Activated CD4-positive, alpha-beta T cell treated with anti-CD3 and anti-CD28 coated beads, Interleukin-2, amount 10 ng/mL, durations not matched to agents 24 days and 14 days (primary cell): ENCODE results near the gene CUL2. TPM values are rescaled to one million over a fixed set of nuclear protein-coding genes. Genes with fewer than 3 reads are reported as not detected.

ENCODE experiments used
- DNase-seq: peaks from one replicate; pipeline ENCODE4 v3.0.0; 2022
- H3K27ac Mint-ChIP-seq: one replicate; pipeline ENCODE4 v1.8.0; 2022; ENCODE audit warnings: mild to moderate bottlenecking, mixed read lengths
- H3K27me3 Mint-ChIP-seq: one replicate; pipeline ENCODE4 v1.8.0; 2022; ENCODE audit warnings: mixed read lengths
- H3K36me3 Mint-ChIP-seq: one replicate; pipeline ENCODE4 v1.8.0; 2022; ENCODE audit warnings: low read depth, mild to moderate bottlenecking, mixed read lengths
- H3K4me1 Mint-ChIP-seq: one replicate; pipeline ENCODE4 v1.8.0; 2021; ENCODE audit warnings: mixed read lengths
- H3K4me3 Mint-ChIP-seq: one replicate; pipeline ENCODE4 v1.8.0; 2022; ENCODE audit warnings: mild to moderate bottlenecking, moderate library complexity, mixed read lengths
- H3K9me3 Mint-ChIP-seq: one replicate; pipeline ENCODE4 v1.8.0; 2021; ENCODE audit warnings: mixed read lengths
- intact Hi-C: fragments of 100-400 bp; cut with micrococcal nuclease; formaldehyde crosslinking; loops from one replicate; pipeline ENCODE4 v1.15.1; 2023
- total RNA-seq: library from RNA; stranded (reverse); gene quantifications from 2 replicates; pipeline ENCODE4 v1.2.3, GENCODE V29; 2022

Gene CUL2
- total RNA-seq, 1 donor from 2014 or later = 50.4 TPM

DNA sequence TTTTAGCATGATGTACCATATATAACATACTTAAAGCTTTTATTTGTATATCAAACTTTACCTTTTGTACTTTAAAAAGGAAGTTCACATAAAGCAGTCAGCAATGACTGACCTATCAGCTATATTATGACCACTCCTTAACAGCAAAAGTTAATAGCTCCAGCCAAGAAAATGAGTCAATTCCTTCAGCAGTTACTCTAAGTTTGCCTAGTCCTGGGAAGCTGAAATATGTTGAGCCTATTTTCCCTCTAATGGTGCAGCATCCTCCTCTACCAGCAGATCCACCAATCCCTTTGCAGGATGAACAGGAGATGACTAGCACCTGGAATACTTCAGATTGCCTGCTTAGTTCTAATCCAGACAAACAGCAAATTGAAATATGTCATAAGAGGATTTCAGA, 64.2 kb downstream of the CUL2 start:
- H3K27me3 Mint-ChIP-seq = no peaks in the 10 kb centered on the region
- no peaks in the 10 kb centered on the region for H3K4me1 Mint-ChIP-seq
- intact Hi-C loops = no loop called here
- no peak for DNase-seq
- H3K4me3 Mint-ChIP-seq = no peak overlapping the region
- no peak overlapping the region for H3K27ac Mint-ChIP-seq
- no peaks in the 10 kb centered on the region for H3K9me3 Mint-ChIP-seq
- H3K36me3 Mint-ChIP-seq = peaks cover 46% of the 10 kb centered on the region

DNA sequence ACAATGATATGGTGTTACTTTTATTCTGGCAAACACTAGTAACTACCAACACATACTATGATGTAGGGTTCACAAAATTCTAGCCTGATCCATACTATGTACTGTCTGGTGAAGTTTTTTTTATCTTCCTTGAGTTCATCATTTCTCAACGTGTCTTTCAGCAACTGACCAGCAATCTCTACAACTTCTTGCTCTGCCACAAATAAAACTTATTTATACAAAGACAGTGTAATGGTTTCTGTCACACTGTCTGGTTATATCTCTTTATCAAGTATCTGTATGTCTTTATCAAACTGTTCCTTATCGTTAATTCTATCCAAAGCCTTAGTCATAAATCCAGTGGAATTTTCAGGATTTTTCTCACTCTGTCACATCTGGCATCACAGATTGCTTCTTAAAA, 69.7 kb downstream of the CUL2 start:
- intact Hi-C loops = no loop called here
- H3K27me3 Mint-ChIP-seq = no peaks in the 10 kb centered on the region
- peaks cover 39% of the 10 kb centered on the region for H3K36me3 Mint-ChIP-seq
- no peak overlapping the region for H3K27ac Mint-ChIP-seq
- no peak for DNase-seq
- no peak overlapping the region for H3K4me3 Mint-ChIP-seq
- H3K4me1 Mint-ChIP-seq = peaks cover 12% of the 10 kb centered on the region
- H3K9me3 Mint-ChIP-seq = no peaks in the 10 kb centered on the region

DNA sequence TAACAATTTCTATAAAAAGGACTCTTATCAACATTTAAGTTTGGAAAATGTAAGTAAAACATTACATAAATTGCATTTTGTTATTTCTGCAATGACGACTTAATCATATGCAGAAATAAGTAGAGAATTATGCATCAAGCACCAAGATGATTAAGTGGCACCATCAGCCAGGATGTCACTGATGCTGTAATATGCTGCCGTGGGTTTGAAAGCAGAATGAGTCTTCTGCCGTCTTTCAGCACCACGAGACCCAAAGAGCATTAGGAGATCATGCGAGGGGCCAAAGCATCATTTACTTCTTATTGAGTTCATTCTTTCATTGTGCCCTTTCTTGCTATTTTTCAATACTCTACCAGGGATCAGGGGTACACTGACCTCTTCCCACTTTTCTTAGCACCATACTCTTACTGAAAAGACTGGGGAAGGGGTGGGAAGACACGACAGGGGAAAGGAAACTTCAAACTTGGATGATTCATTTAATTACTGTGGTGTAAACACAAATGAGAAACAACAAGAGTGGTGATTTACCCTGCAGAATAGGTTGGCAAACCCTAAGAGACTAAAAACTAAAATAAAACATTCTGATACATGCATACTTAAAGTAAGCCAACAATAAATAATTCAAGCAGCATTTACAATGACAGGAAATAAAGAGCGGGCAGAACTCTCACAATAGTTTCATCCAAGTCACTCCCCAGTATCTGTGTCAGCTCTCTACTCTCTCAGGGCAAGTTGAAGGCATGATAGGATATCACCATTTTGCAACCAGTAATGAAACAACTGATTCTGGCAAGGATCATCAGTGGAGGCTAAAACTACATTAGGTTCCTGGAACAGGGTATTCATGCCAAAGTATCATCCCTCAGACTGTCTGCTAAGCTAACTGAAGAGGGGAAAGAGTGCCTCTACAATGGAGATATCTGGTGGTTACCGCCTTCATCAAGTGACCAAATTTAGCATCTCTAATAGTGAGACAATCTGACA, 70.8 kb downstream of the CUL2 start:
- intact Hi-C loops = loop anchor here (2.0 kb wide), 1 partner anchor 25 kb away; no protein-coding TSS in a partner anchor
- Mint-ChIP-seq H3K36me3 (peaks cover 32% of the 10 kb centered on the region), H3K27ac (peak overlapping the region; percentile 67), H3K27me3 (no peaks in the 10 kb centered on the region), H3K4me3 (no peak overlapping the region), H3K4me1 (peaks cover 12% of the 10 kb centered on the region), H3K9me3 (no peaks in the 10 kb centered on the region)
- DNase-seq = no peak

DNA sequence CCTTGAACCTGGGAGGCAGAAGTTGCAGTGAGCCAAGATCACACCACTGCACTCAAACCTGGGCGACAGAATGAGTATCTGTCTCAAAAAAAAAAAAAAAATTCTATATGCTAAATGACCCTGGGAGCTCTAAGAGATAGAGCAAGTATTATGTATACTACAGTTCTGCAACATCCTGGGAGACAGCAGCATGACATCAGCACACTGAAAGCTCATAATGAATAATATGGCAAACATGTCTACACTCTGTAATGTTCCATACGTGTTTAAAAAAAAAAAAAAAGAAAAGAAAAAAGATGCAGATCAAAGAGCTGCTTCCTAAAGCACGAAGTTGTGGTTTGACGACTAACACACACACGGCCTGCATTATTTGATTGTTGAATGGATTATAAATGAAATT, 72.5 kb downstream of the CUL2 start:
- no peaks in the 10 kb centered on the region for H3K9me3 Mint-ChIP-seq
- DNase-seq = no peak
- H3K4me1 Mint-ChIP-seq = peaks cover 12% of the 10 kb centered on the region
- H3K4me3 Mint-ChIP-seq = no peak overlapping the region
- peak overlapping the region; percentile 62 for H3K27ac Mint-ChIP-seq
- H3K36me3 Mint-ChIP-seq = peaks cover 32% of the 10 kb centered on the region
- intact Hi-C loops = loop anchor here (2.0 kb wide), 1 partner anchor 23 kb away; no protein-coding TSS in a partner anchor
- no peaks in the 10 kb centered on the region for H3K27me3 Mint-ChIP-seq

DNA sequence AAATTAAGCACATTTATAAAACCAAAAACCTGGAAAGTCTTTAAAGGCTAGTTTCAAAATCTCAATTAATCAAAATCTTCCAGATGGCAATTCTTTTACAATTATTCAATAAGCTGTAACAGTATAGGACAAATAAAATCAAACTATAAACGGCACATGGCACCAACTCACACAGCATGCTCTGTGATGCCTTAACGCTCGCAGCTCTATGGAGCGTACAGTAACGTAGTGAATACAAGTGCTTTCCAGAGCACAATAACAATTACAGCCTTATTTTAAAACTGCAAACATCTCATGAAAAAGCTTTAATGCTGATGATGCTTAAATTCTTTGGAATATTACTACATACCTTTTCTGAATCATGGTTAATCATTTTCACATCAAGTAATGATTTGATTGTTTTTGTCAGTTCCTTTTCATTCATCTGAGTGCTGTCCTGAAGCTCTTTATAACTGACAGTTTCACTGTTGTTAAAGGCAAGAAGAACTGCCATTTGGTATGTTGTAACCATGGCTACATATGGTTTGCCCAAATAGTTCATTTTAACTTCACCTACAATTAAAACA, 74.2 kb downstream of the CUL2 start:
- H3K4me3 Mint-ChIP-seq = no peak overlapping the region
- intact Hi-C loops = no loop called here

DNA sequence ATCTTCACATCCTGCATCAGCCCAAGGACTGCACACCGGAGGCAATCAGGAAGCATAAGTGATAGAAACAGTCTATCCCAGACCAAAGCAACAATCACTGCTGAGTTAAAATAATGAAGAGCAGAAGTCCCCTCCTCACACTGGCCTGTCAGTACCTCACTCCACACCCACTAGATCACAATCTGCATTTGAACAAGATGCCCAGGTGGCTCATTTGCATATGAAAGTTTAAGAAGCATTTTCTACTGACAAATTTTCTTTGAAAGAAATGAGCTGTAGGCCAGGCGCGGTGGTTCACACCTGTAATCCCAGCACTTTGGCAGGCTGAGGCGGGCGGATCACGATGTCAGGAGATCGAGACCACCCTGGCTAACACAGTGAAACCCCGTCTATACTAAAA, 77.4 kb downstream of the CUL2 start:
- Mint-ChIP-seq H3K27me3 (no peaks in the 10 kb centered on the region), H3K36me3 (peaks cover 37% of the 10 kb centered on the region), H3K4me3 (no peak overlapping the region), H3K27ac (peak overlapping the region; percentile 6), H3K4me1 (peaks cover 8% of the 10 kb centered on the region), H3K9me3 (no peaks in the 10 kb centered on the region)
- peak; percentile 44 for DNase-seq
- intact Hi-C loops = no loop called here

More for the DNA sequence above, 74.2 kb downstream of the CUL2 start:
- DNase-seq = no peak
- Mint-ChIP-seq H3K27me3 (no peaks in the 10 kb centered on the region), H3K27ac (no peak overlapping the region), H3K9me3 (no peaks in the 10 kb centered on the region), H3K36me3 (peaks cover 34% of the 10 kb centered on the region), H3K4me1 (peaks cover 18% of the 10 kb centered on the region)

DNA sequence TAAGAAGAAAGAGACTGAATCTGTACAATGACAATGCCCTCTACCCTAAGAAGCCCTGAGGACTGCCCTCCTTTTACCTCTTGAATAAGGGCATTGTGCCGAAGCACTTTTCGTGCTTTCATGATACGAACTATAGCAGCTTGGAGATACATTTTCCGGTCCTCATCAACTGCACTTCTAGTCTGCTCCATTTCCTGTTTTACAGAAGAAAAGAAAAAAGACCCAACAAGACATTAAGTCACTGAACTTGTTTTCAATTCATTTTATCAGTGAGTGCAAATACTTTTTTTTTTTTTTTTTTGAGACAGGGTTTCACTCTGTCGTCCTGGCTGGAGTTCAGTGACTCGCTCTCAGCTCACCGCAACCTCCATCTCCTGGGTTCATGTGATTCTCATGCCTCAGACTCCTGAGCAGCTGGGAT, 78.4 kb downstream of the CUL2 start:
- Mint-ChIP-seq H3K4me1 (peaks cover 6% of the 10 kb centered on the region), H3K27ac (peak overlapping the region; percentile 45), H3K36me3 (peaks cover 36% of the 10 kb centered on the region), H3K9me3 (no peaks in the 10 kb centered on the region), H3K27me3 (no peaks in the 10 kb centered on the region), H3K4me3 (peak overlapping the region; percentile 22)
- peak; percentile 62 for DNase-seq
- intact Hi-C loops = no loop called here

DNA sequence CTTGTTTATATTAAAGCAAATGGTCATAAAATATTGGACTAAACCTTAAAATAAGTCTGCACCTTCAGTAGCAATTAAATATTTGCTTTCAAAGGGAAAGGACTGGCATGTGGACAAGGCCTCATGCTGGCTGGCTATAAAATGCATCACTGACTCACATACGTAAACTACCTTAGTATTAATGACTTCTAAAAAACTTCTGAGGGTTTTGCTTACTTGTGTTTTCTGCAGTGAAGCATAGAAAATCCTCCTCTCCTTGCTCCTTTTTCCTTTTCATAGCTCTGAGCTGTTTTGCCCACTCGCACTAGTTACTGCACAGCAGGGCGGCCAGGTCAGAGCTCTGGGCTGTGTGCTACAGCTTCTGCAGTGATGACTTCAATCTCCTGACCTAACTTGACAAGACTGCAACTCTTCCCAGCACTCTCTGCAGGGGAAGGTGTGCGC, 82.3 kb downstream of the CUL2 start:
- no peak for DNase-seq
- Mint-ChIP-seq H3K4me1 (peaks cover 6% of the 10 kb centered on the region), H3K4me3 (no peak overlapping the region), H3K9me3 (no peaks in the 10 kb centered on the region), H3K27ac (no peak overlapping the region), H3K36me3 (peaks cover 28% of the 10 kb centered on the region), H3K27me3 (no peaks in the 10 kb centered on the region)
- intact Hi-C loops = no loop called here

DNA sequence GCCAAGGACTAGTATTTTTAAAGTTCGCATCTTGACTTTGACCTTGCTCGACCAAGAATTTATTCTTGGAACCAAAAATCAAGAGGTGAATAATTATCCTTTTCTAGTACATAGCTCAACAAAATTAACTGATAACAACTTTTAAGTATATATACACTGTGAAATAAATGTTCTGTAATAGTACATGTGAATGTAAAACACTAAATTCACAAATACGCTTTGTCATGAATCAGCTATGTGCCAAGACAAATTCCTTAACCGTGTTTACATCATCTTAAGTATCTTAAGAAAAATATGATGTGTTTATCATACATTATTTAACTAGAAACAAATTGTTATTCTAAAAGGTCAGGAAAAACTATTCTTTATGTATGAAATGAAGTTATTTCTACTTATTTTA, 83.3 kb downstream of the CUL2 start:
- no peak for DNase-seq
- no peaks in the 10 kb centered on the region for H3K27me3 Mint-ChIP-seq
- intact Hi-C loops = no loop called here
- H3K36me3 Mint-ChIP-seq = peaks cover 19% of the 10 kb centered on the region
- no peak overlapping the region for H3K27ac Mint-ChIP-seq
- no peaks in the 10 kb centered on the region for H3K9me3 Mint-ChIP-seq
- peaks cover under 1% of the 10 kb centered on the region for H3K4me1 Mint-ChIP-seq
- no peak overlapping the region for H3K4me3 Mint-ChIP-seq

DNA sequence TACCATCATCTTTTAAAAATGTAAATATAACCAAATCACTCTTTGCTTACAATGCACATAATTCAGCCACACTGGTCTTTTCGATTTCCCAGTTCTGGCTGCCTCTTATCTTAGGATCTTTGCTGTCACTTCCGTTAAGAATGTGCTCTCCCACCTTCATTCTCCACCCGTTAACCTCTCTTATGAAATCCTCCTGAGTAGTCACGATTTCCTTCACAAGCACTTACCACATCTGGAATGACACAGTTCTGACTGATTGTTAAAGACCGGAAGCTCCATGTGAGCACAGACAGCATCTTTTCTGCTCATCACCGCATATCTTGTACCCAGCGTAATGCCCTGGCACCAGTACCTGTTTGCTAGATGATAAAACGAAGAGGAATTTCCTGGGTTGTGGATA, 84.3 kb downstream of the CUL2 start:
- Mint-ChIP-seq H3K27me3 (no peaks in the 10 kb centered on the region), H3K27ac (no peak overlapping the region), H3K4me1 (no peaks in the 10 kb centered on the region), H3K36me3 (peaks cover 15% of the 10 kb centered on the region), H3K9me3 (no peaks in the 10 kb centered on the region), H3K4me3 (no peak overlapping the region)
- DNase-seq = no peak
- intact Hi-C loops = no loop called here

DNA sequence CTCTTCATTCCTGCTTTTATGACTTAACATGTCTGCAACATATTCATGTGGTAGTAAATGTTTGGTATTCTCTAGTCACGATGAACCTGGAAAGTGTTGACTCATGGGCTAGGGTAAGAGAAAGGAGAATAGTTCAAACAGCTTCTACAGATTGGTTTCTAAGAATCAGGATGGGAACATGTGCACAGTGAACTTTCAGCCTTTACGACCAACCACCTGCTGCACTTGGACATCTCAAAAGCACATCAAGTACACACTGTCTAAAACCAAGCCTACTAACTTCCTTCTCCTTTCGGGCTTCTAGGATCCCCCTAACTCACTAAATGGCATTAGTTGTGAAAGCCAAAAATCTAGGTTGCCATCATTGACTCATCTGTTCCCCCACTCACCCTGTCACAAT, 85.5 kb downstream of the CUL2 start:
- Mint-ChIP-seq H3K4me1 (no peaks in the 10 kb centered on the region), H3K27me3 (no peaks in the 10 kb centered on the region), H3K9me3 (no peaks in the 10 kb centered on the region), H3K4me3 (no peak overlapping the region), H3K36me3 (peaks cover 6% of the 10 kb centered on the region), H3K27ac (no peak overlapping the region)
- intact Hi-C loops = no loop called here
- DNase-seq = no peak

DNA sequence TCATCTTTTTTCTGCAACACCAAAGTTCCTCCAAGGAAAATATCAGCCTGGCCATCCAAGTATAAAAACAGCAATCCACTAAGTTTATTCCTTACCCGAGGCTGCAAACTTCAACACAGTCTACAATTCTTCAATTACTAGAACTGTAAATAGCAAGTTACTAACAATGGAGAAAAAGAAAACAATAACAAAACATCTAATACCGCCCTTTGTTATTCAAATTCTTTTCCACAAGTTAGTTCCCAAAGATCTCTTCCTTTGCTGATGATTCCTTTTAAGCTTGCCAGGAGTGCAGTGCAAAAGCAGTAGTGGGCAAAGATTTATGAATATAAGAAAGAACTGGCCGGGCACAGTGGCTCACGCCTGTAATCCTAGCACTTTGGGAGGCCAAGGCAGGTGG, 86.2 kb downstream of the CUL2 start:
- Mint-ChIP-seq H3K27ac (no peak overlapping the region), H3K4me3 (no peak overlapping the region)

DNA sequence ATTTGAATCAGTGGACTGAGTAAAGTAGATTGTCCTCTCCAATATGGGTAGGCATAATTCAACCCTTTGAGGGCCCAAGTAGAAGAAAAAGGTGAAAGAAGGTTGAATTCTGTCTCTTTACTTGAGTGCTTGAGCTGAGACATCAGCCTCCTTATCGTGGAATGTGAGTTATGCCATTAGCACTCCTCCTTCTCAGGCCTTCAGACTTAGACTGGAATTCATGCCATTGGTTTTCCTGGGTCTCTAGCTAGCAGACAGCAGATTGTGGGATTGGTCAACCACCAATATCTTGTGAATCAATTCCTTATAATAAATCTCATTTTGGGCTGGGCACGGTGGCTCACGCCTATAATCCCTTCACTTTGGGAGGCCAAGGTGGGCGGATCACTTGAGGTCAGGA, 89.2 kb downstream of the CUL2 start:
- no peaks in the 10 kb centered on the region for H3K36me3 Mint-ChIP-seq
- H3K4me3 Mint-ChIP-seq = no peak overlapping the region
- peaks cover 2% of the 10 kb centered on the region for H3K4me1 Mint-ChIP-seq
- H3K27ac Mint-ChIP-seq = no peak overlapping the region
- intact Hi-C loops = no loop called here
- H3K9me3 Mint-ChIP-seq = no peaks in the 10 kb centered on the region
- no peaks in the 10 kb centered on the region for H3K27me3 Mint-ChIP-seq
- no peak for DNase-seq

More for the DNA sequence above, 86.2 kb downstream of the CUL2 start:
- no peaks in the 10 kb centered on the region for H3K4me1 Mint-ChIP-seq
- no peak for DNase-seq
- peaks cover 2% of the 10 kb centered on the region for H3K36me3 Mint-ChIP-seq
- intact Hi-C loops = no loop called here
- no peaks in the 10 kb centered on the region for H3K27me3 Mint-ChIP-seq
- no peaks in the 10 kb centered on the region for H3K9me3 Mint-ChIP-seq

DNA sequence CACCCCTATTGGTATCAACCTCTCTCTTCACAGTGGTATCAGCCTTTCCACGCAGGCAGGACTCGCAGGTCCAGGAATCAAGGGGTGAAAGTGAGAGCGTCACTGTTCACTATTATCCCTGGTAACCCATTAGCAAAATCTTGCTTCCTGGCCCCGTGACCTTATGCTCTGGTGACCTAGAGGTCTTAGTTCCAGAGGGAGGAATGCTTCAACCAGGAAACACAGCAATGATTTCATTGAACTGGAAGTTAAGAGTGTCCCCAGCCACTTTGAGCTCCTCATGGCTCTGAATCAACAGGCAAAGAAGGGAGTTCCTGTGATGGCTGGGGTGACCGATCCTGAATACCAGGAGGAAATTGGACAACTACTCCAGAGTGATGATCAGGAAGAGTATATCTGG, 90.6 kb downstream of the CUL2 start:
- intact Hi-C loops = no loop called here
- no peaks in the 10 kb centered on the region for H3K27me3 Mint-ChIP-seq
- H3K4me3 Mint-ChIP-seq = no peak overlapping the region
- no peak for DNase-seq
- no peaks in the 10 kb centered on the region for H3K36me3 Mint-ChIP-seq
- H3K4me1 Mint-ChIP-seq = peaks cover 13% of the 10 kb centered on the region
- no peaks in the 10 kb centered on the region for H3K9me3 Mint-ChIP-seq
- no peak overlapping the region for H3K27ac Mint-ChIP-seq
